ENCODE results near the gene DEPDC5. TPM values are rescaled to one million over a fixed set of nuclear protein-coding genes. Genes with fewer than 3 reads are reported as not detected.
A peak's percentile ranks its signal among the peaks of the same experiment; 100 is the strongest.

Gene DEPDC5
- total RNA-seq, 1 donor from 2014 or later = 13.6 TPM

- no peaks in the 10 kb centered on the region for H3K27me3 ChIP-seq (ENCODE audit: control insufficient read depth, insufficient read depth, low read length)
- TF ChIP-seq CTCF (IDR thresholded peaks at IDR 0.05; ENCODE audit: insufficient read depth, low read length, poor library complexity, severe bottlenecking) = no peak
- H3K36me3 ChIP-seq (ENCODE audit: control insufficient read depth, insufficient read depth, low read length) = no peaks in the 10 kb centered on the region
- no peak overlapping the region for H3K4me3 ChIP-seq (ENCODE audit: low read depth, low read length)
- DNase-seq (ENCODE audit: low read depth) = no peak
Measured at GRCh38 chr22:31844941-31845340, 91.1 kb downstream of the DEPDC5 start.

- TF ChIP-seq CTCF (IDR thresholded peaks at IDR 0.05; ENCODE audit: insufficient read depth, low read length, poor library complexity, severe bottlenecking) = peak; percentile 39
- DNase-seq (ENCODE audit: low read depth) = no peak
Measured at GRCh38 chr22:31846161-31847115, 92.6 kb downstream of the DEPDC5 start.

GRCh38 chr22:31848411-31848810 lies 94.6 kb downstream of the DEPDC5 start:
- Histone ChIP-seq H3K36me3 (ENCODE audit: control insufficient read depth, insufficient read depth, low read length) (no peaks in the 10 kb centered on the region), H3K27me3 (ENCODE audit: control insufficient read depth, insufficient read depth, low read length) (no peaks in the 10 kb centered on the region), H3K4me3 (ENCODE audit: low read depth, low read length) (no peak overlapping the region)
- DNase-seq (ENCODE audit: low read depth) = no peak
- TF ChIP-seq CTCF (IDR thresholded peaks at IDR 0.05; ENCODE audit: insufficient read depth, low read length, poor library complexity, severe bottlenecking) = no peak

More at GRCh38 chr22:31846161-31847115, 92.6 kb downstream of the DEPDC5 start:
- no peaks in the 10 kb centered on the region for H3K36me3 ChIP-seq (ENCODE audit: control insufficient read depth, insufficient read depth, low read length)
- H3K27me3 ChIP-seq (ENCODE audit: control insufficient read depth, insufficient read depth, low read length) = no peaks in the 10 kb centered on the region
- H3K4me3 ChIP-seq (ENCODE audit: low read depth, low read length) = no peak overlapping the region

- Histone ChIP-seq H3K36me3 (ENCODE audit: control insufficient read depth, insufficient read depth, low read length) (peaks cover 3% of the 10 kb centered on the region), H3K4me3 (ENCODE audit: low read depth, low read length) (no peak overlapping the region), H3K27me3 (ENCODE audit: control insufficient read depth, insufficient read depth, low read length) (no peaks in the 10 kb centered on the region)
- DNase-seq (ENCODE audit: low read depth) = no peak
- TF ChIP-seq CTCF (IDR thresholded peaks at IDR 0.05; ENCODE audit: insufficient read depth, low read length, poor library complexity, severe bottlenecking) = no peak
Measured at GRCh38 chr22:31850135-31850534, 96.3 kb downstream of the DEPDC5 start.

- H3K27me3 ChIP-seq (ENCODE audit: control insufficient read depth, insufficient read depth, low read length) = no peaks in the 10 kb centered on the region
- no peak for TF ChIP-seq CTCF (IDR thresholded peaks at IDR 0.05; ENCODE audit: insufficient read depth, low read length, poor library complexity, severe bottlenecking)
- no peak for DNase-seq (ENCODE audit: low read depth)
- no peak overlapping the region for H3K4me3 ChIP-seq (ENCODE audit: low read depth, low read length)
- peaks cover 3% of the 10 kb centered on the region for H3K36me3 ChIP-seq (ENCODE audit: control insufficient read depth, insufficient read depth, low read length)
Measured at GRCh38 chr22:31852691-31853421, 99.0 kb downstream of the DEPDC5 start.

Measured in kidney epithelial cell (primary cell).